Stimulated activated CD8-positive, alpha-beta memory T cell treated with anti-CD3 and anti-CD28 coated beads, Interleukin-7, amount 100 ng/mL, for 1 hour (primary cell): ENCODE measurements around the gene ARPP21.
"Not testable (repeated sequence)": the region's sequence is repeated elsewhere in the genome, so short reads cannot be mapped to it uniquely, and the experiment has no call there.

Experiments used
- DNase-seq, 2 donors: peaks; one replicate each; pipeline ENCODE4 v3.0.0-alpha.2; 2020; ENCODE audit warnings: low read depth in 2 of 2

The ARPP21 gene

DNA sequence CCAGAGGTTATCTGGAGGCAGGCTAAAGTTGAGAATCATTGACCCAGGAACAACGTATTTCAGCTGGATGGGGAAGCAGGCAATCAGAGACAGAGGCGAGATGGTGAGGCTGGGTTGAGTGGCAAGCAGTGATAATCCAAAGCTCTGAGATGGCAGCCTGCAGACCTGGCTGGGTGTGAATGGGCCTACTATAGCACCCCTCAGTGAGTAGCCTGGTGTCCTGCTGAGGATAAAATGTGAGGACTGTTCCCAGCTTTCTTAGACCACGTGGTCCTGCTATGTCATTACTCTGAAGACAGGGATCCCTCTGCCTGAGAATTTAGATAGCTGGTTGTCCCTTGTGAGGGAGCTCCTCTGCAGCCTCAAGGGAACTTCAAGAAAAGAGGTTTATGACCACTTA, 141.5 kb downstream of the ARPP21 start:
- no peak for DNase-seq

DNA sequence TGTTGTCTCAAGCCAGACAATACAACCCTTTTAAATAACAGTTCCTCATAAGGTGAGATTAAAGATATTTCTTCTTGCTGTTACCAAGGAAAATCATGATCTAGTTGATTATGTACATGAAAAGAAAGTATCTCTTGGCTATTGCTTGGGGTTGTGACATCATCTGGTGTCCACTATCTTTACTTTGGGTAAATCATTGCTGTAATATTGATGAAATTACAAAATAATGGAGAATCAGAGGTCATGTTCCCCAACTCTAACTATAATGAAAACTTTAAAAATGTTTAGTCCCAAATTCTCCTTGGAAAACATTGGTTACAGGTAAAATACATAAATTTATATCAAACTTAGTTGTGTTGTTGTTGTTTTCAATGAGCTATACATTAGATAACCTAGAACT, 142.2 kb downstream of the ARPP21 start:
- no peak for DNase-seq

GRCh38 chr3:35782355-35782754, 143.0 kb downstream of the ARPP21 start:
- DNase-seq, result no peak

DNA sequence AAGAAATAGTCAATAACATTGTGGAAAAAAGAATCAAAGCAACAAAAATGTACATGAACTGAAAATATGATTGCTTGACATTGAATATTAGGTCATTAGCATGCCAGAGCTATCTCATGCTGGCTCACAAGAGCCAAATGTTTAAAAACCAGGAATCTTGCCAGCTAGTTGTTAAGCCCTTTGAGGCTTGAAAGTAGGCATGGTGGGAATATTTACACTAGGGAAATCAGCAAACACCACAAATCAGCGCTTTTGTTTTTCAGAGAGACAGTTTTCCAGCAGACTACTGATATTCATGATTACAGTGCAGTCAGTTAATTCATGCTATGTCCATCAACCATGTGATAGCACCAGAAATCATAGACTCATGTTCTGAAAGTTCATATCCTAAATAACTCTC, 144.8 kb downstream of the ARPP21 start:
- DNase-seq, result no peak

DNA sequence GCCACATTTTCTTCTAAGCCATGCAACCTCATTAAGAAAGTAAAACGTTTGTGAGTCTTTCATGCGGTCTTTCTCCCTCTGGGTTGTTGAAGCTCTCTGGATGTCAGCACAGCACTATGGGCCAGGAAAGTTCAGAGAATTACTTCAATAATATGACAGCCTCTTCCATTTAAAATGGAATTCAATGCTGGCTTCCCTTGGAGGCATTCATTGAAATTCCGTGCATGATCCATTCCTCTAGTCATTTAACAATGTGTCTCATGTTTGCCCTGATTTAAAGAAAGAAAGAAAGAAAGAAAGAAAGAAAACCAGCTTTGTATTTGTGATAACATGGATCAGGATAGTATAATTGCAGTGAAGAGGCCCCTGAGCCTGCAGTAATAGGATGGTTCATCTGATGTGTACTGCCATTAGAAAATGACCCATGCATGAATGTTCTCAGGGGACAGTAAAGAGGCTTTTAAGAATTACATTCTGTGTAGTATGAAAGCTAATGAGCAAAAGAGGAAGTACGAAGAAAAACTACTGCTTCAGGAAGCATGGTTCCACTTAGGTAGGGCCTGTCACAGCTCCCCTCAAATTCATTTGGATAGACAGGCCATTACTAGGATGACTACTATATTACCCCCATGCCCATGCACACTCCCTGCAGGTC, 146.0 kb downstream of the ARPP21 start:
- DNase-seq, result no peak

- DNase-seq, result no peak
Observed at GRCh38 chr3:35787936-35788335, 148.6 kb downstream of the ARPP21 start.

GRCh38 chr3:35789042-35789831, 149.9 kb downstream of the ARPP21 start:
- no peak for DNase-seq

DNA sequence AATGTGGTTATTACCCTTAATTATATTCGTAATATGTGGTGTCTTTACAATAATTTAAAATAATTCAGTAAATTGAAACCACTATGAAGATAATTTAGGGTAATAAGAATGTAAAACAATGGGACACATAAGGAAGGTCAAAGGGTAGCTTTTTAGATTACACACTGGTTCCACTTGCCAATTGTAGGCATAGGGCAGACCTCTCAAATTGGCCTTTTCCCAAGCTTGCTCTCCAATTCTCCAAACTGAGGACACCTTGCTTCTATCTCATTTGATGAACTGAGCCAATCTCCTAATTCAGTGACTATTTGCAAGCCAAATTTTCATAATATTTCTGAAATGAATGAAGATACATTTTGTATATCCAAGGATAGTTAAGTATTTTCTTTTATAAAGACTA, 151.4 kb downstream of the ARPP21 start:
- DNase-seq, result no peak

DNA sequence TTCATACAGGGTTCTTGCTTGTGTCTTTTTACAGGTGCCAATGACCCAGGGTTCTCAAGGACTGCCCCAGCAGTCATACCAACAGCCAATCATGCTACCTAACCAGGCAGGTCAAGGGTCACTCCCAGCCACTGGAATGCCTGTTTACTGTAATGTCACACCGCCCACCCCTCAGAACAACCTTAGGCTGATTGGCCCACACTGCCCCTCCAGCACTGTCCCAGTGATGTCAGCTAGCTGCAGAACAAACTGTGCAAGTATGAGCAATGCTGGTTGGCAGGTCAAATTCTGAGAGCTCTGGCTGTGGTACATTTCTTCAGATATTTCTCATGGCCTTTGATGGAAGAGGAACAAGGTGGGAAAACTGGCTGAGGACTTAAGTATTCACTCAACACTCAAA, 154.3 kb downstream of the ARPP21 start:
- DNase-seq, result no peak

DNA sequence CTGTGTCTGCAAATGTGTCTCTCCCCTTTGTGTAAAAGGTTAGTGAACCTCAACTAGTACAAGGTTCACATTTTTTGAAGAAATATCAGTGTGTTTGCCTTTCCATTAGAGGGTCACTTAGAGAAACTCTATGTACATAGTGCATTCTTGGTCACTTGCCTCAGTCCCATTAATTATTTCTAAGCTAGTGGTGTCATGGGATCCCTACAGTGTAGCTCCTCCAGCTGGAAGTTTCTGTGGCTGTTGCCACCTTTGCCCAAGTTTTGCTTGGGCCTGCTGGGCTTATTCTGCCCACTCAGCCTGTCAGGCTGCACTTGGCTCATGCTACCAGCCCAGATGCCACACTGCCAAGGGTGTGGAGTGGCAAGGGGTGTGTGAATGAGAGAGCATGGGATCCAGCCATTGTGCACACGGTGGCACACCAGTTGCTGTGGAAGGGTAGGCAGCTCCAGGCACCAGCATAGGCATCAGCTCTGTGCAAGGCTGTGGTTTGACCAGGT, 161.7 kb downstream of the ARPP21 start:
- no peak for DNase-seq

GRCh38 chr3:35814531-35814930, 175.2 kb downstream of the ARPP21 start:
- no peak for DNase-seq

DNA sequence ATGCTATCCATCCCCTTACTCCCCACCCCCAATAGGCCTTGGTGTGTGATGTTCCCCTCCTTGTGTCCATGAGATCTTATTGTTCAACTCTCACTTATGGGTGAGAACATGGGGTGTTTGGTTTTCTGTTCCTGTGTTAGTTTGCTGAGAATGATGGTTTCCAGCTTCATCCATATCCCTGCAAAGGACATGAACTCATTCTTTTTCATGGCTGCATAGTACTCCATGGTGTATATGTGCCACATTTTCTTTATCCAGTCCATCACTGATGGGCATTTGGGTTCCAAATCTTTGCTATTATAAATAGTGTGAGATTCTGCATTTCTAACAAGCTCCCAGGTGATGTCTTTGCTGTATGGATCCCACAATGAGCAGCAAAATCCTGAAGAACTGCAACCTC, 176.5 kb downstream of the ARPP21 start:
- DNase-seq, result not testable (repeated sequence)

GRCh38 chr3:35817216-35817615, 177.9 kb downstream of the ARPP21 start:
- no peak for DNase-seq

- DNase-seq, result no peak
Observed at GRCh38 chr3:35832140-35832571, 192.8 kb downstream of the ARPP21 start.
